Measurements from ENCODE around the gene AOC3. TPM values are rescaled to one million over a fixed set of nuclear protein-coding genes. Genes with fewer than 3 reads are reported as not detected.
"Not testable (repeated sequence)": the region's sequence is repeated elsewhere in the genome, so short reads cannot be mapped to it uniquely, and the experiment has no call there.

The AOC3 gene
- total RNA-seq, 1 experiment from 2014 or later, result 0.62 TPM

DNA sequence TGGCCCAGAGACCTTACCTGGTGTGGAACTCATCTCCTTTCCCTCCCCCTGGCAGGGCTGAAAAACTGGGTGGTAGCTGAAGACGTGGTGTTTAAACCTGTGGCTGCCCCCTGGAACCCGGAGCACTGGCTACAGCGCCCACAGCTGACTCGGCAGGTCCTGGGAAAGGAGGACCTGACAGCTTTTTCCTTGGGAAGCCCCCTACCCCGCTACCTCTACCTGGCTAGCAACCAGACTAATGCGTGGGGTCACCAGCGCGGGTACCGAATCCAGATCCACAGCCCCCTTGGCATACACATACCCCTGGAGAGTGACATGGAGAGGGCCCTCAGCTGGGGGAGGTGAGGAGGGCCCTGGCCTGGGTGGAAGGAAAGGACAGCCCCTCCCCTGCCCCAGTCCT lies 2.0 kb upstream of the AOC3 start:
- intact Hi-C loops (cut with micrococcal nuclease; ENCODE audit: unreplicated experiment), result no loop called here

DNA sequence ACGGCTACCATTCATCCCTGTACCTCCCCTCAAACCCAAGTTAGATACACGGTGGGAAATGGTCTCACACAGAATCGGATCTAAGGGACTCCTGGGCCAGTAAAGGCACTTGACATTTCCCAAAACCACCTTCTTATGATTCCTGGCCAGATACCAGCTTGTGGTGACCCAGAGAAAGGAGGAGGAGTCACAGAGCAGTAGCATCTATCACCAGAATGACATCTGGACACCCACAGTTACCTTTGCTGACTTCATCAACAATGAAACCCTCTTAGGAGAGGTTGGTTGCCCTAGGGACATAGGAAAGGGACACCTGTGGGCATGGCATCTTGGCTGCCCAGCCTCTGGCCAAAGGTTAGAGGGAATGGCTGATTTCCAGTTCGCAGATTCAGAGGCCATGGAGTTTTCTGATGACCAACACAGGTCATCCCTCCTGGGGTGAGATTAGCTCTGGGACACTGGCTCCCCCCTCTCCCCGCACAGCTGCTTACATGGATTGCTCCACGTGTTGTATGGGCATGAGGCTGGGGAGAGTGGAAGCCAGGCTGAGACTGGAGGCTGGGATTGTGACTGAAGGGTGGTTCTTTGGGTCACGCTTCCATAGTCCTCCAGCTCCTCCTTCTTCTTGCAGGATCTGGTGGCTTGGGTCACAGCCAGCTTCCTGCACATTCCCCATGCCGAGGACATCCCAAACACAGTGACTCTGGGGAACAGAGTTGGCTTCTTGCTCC lies 1.4 kb upstream of the AOC3 start:
- H3K4me3 ChIP-seq (ENCODE audit: low read depth, low read length, poor library complexity, severe bottlenecking), result no peak overlapping the region

More for the DNA sequence above, 2.0 kb upstream of the AOC3 start:
- ChIA-PET CTCF (no interaction called here), POLR2A (ENCODE audit: low non-redundant PET) (no interaction called here)
- TF ChIP-seq EZH2 (IDR thresholded peaks at IDR 0.05; ENCODE audit: borderline replicate concordance, low read depth, low read length, poor library complexity, severe bottlenecking), result no peak
- TF ChIP-seq, protein P1, sequence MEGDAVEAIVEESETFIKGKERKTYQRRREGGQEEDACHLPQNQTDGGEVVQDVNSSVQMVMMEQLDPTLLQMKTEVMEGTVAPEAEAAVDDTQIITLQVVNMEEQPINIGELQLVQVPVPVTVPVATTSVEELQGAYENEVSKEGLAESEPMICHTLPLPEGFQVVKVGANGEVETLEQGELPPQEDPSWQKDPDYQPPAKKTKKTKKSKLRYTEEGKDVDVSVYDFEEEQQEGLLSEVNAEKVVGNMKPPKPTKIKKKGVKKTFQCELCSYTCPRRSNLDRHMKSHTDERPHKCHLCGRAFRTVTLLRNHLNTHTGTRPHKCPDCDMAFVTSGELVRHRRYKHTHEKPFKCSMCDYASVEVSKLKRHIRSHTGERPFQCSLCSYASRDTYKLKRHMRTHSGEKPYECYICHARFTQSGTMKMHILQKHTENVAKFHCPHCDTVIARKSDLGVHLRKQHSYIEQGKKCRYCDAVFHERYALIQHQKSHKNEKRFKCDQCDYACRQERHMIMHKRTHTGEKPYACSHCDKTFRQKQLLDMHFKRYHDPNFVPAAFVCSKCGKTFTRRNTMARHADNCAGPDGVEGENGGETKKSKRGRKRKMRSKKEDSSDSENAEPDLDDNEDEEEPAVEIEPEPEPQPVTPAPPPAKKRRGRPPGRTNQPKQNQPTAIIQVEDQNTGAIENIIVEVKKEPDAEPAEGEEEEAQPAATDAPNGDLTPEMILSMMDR (conservative IDR thresholded peaks at IDR 0.05; ENCODE audit: low read depth, low read length), result no peak
- no TSS peak for BruUV-seq (replicated peaks)
- no peak overlapping the region for H3K27ac ChIP-seq (ENCODE audit: low read depth, low read length, poor library complexity, severe bottlenecking)
- H3K36me3 ChIP-seq (ENCODE audit: insufficient read depth, low read length, poor library complexity, severe bottlenecking), result peaks cover 3% of the 10 kb centered on the region
- no peaks in the 10 kb centered on the region for H3K27me3 ChIP-seq (replicated peaks; ENCODE audit: insufficient read depth, low read depth, low read length, poor library complexity)
- no peaks in the 10 kb centered on the region for H3K4me1 ChIP-seq (ENCODE audit: insufficient read depth, low read length, poor library complexity, severe bottlenecking)
- H3K9me3 ChIP-seq (ENCODE audit: low read depth, low read length, poor library complexity, severe bottlenecking), result no peaks in the 10 kb centered on the region
- no peak overlapping the region for H3K4me3 ChIP-seq (ENCODE audit: low read depth, low read length, poor library complexity, severe bottlenecking)
- DNase-seq (ENCODE audit: low spot score), result no peak

DNA sequence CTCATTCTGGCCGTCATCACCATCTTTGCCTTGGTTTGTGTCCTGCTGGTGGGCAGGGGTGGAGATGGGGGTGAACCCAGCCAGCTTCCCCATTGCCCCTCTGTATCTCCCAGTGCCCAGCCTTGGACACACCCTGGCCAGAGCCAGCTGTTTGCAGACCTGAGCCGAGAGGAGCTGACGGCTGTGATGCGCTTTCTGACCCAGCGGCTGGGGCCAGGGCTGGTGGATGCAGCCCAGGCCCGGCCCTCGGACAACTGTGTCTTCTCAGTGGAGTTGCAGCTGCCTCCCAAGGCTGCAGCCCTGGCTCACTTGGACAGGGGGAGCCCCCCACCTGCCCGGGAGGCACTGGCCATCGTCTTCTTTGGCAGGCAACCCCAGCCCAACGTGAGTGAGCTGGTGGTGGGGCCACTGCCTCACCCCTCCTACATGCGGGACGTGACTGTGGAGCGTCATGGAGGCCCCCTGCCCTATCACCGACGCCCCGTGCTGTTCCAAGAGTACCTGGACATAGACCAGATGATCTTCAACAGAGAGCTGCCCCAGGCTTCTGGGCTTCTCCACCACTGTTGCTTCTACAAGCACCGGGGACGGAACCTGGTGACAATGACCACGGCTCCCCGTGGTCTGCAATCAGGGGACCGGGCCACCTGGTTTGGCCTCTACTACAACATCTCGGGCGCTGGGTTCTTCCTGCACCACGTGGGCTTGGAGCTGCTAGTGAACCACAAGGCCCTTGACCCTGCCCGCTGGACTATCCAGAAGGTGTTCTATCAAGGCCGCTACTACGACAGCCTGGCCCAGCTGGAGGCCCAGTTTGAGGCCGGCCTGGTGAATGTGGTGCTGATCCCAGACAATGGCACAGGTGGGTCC lies 607 bp downstream of the AOC3 start:
- POLR2A ChIA-PET (ENCODE audit: low non-redundant PET), result not testable (repeated sequence)

More for the DNA sequence above, 1.4 kb upstream of the AOC3 start:
- Histone ChIP-seq H3K27ac (ENCODE audit: low read depth, low read length, poor library complexity, severe bottlenecking) (no peak overlapping the region), H3K9me3 (ENCODE audit: low read depth, low read length, poor library complexity, severe bottlenecking) (no peaks in the 10 kb centered on the region), H3K4me1 (ENCODE audit: insufficient read depth, low read length, poor library complexity, severe bottlenecking) (no peaks in the 10 kb centered on the region), H3K36me3 (ENCODE audit: insufficient read depth, low read length, poor library complexity, severe bottlenecking) (peaks cover 3% of the 10 kb centered on the region), H3K27me3 (replicated peaks; ENCODE audit: insufficient read depth, low read depth, low read length, poor library complexity) (no peaks in the 10 kb centered on the region)
- TF ChIP-seq EZH2 (IDR thresholded peaks at IDR 0.05; ENCODE audit: borderline replicate concordance, low read depth, low read length, poor library complexity, severe bottlenecking), result no peak
- TF ChIP-seq, protein P1 (conservative IDR thresholded peaks at IDR 0.05; ENCODE audit: low read depth, low read length), result no peak
- intact Hi-C loops (cut with micrococcal nuclease; ENCODE audit: unreplicated experiment), result no loop called here
- no peak for DNase-seq (ENCODE audit: low spot score)
- CTCF ChIA-PET, result no interaction called here
- POLR2A ChIA-PET (ENCODE audit: low non-redundant PET), result no interaction called here
- no TSS peak for BruUV-seq (replicated peaks)

More for the DNA sequence above, 607 bp downstream of the AOC3 start:
- DNase-seq (ENCODE audit: low spot score); H3K27me3 ChIP-seq (replicated peaks; ENCODE audit: insufficient read depth, low read depth, low read length, poor library complexity); H3K4me1 ChIP-seq (ENCODE audit: insufficient read depth, low read length, poor library complexity, severe bottlenecking); H3K9me3 ChIP-seq (ENCODE audit: low read depth, low read length, poor library complexity, severe bottlenecking); CTCF ChIA-PET; H3K36me3 ChIP-seq (ENCODE audit: insufficient read depth, low read length, poor library complexity, severe bottlenecking); BruUV-seq (replicated peaks); H3K4me3 ChIP-seq (ENCODE audit: low read depth, low read length, poor library complexity, severe bottlenecking); intact Hi-C loops (cut with micrococcal nuclease; ENCODE audit: unreplicated experiment); H3K27ac ChIP-seq (ENCODE audit: low read depth, low read length, poor library complexity, severe bottlenecking): not testable (repeated sequence)
